GM12874 (cell line): Measurements from ENCODE around the gene SRCIN1.

ENCODE experiments used
- CTCF ChIP-seq: IDR thresholded peaks from 2 replicates; pipeline ENCODE4 v1.5.1; 2011; ENCODE audit warnings: low read depth, mild to moderate bottlenecking, control low read depth, low read length, moderate library complexity; ENCODE audit not compliant: insufficient read depth

SRCIN1 gene

GRCh38 chr17:38598995-38599394 is 6.8 kb downstream of the SRCIN1 start:
- TF ChIP-seq CTCF = no peak

DNA sequence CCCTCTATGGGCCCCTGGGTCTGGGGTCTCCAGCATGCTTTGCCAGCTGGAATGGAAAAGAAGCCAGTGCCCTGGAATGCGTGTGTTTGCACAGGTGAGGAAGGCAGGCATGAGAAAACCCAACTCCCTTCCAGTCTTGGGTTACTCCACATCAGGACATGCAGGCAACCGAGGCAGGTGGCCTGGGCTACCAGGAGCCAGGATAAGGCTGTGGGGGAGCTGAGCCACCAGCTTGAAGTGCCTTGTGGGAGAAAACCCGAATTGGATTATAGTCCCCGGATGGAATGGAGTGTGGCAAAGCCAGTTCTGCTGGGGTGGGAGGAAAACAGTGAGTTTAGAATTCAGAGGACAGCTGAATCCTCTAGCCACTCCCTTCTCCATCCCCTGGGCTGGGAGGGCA is 7.2 kb downstream of the SRCIN1 start:
- no peak for TF ChIP-seq CTCF

DNA sequence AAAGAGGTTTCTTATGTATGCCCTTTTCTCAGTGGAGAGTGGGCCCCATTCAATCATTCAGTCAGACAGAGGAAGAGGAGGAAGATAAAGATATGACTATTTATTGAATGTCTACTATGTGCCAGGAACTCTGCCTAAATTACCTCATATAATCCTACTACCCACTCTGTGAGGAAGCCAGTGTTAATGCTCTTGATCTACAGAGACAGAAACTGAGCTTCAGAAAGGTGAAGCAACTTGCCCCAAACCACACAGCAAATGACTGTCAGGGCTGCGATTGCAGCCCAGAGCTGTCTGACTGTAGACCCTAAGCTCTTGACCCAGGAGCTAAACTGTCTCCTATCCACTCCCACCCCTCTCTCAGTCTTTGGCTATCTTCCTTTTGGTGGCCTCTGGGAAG is 8.4 kb downstream of the SRCIN1 start:
- TF ChIP-seq CTCF = no peak

GRCh38 chr17:38596651-38597050 is 9.1 kb downstream of the SRCIN1 start:
- TF ChIP-seq CTCF = no peak

- TF ChIP-seq CTCF = no peak
Observed at GRCh38 chr17:38595892-38596291, 9.9 kb downstream of the SRCIN1 start.

DNA sequence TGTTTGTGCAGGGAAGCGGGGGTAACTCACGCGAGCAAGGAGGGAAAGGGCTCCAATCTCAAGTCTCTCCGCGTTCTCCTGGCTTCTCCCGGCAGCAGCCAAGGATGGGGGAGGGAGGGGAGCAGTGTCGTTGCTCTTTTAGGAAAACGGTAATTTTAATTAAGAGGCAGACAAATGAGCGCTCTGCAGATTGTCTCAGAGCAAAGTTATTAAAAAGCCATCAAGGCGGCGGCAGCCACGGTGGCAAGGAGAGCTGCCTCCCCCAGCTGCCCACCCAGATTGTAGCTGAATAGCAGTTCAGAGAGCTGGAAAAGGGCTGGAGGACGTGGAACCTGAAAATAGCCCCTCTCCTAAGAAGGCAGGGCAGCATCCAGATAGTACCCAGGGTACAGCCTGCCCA is 11.6 kb downstream of the SRCIN1 start:
- no peak for TF ChIP-seq CTCF

DNA sequence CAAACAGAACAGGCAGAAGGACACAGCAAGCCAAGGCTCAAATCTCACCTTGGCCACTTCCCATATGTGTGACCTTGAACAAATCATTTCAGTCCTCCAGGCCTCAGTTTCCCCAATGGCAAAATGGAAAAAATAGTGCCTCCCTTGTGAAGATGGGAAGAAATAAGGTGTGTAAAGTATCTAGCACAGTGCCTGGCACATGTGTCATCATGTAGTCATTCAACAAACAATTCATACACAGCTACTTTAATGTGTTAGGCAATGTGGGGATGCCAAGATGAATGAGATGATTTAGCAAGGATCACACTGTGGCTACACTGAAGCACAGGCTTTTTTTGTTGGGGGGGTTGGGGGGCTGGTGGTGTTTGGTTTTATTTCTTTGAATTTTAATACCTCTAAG is 13.3 kb downstream of the SRCIN1 start:
- no peak for TF ChIP-seq CTCF

DNA sequence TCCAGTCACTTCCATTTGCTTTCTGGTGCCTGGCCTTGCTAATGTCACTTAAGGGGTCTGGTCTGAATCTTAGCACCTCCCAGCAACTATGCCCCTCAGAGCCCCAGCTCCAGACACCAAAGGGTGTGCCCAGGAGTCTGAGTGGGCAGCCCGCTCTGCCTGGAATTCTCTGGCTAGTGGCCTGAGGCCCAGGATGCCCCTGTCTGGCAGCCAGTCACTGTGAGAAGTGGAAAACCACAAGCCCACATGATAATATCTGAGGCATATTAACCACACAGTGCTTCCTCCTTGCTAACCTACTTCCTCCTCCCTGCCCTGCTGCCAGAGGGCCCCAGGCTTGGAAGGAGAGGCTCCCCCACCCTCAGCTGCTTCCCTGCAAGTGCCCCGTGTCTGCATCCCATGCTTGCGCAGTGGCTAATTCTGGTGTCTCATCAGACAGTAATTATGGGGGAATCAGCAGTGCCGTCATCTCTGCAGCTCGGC is 14.0 kb downstream of the SRCIN1 start:
- no peak for TF ChIP-seq CTCF
